Epidermal melanocyte (primary cell): ENCODE measurements around the gene CTBP2.

Experiments used
- DNase-seq: peaks from one replicate; pipeline ENCODE4 v3.0.0; 2011; ENCODE audit warnings: low spot score; ENCODE audit not compliant: insufficient read length

CTBP2 gene

DNA sequence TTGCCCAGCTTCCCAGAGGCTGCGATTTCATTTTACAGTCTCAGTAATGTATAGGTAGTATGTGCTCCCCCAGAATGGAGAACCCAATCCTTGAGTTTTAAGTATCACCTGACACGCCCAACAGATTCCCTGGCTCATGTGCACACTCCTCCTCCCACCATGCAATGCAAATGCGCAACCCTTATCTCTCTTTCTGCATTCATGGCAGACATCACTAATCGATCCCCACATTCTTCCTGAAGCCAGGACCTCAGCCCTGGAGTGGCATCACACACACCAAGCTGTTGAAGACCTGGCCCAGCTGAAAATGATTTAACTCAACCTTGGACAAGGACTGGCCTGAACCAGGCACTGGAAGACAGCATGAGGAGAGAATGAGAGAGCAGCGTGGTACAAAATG is 150.0 kb downstream of the CTBP2 start:
- DNase-seq = no peak

DNA sequence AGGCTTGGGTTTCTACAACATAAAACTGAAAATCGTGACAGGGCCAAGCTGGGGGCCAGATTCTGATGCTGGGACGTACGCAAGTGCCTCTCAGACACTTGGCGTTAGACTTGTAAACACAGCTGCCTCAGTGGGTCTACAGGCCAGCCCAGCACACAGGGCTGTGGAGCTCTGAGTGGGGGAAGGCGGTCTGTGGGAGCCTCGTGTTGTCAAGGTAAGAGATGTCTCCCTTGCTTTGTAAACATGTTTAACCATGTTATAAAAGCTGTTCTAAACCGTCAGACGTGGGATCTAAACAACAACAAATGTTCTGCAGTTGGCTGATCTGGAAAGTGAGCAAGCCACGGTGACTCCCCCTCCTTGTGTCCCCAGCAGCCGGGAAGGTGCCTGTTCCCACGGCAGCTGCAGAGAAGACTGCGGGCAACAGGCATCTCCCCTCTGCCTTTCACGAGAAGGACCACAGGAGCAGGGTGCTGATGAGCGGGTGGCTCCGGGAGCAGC is 150.7 kb downstream of the CTBP2 start:
- no peak for DNase-seq

DNA sequence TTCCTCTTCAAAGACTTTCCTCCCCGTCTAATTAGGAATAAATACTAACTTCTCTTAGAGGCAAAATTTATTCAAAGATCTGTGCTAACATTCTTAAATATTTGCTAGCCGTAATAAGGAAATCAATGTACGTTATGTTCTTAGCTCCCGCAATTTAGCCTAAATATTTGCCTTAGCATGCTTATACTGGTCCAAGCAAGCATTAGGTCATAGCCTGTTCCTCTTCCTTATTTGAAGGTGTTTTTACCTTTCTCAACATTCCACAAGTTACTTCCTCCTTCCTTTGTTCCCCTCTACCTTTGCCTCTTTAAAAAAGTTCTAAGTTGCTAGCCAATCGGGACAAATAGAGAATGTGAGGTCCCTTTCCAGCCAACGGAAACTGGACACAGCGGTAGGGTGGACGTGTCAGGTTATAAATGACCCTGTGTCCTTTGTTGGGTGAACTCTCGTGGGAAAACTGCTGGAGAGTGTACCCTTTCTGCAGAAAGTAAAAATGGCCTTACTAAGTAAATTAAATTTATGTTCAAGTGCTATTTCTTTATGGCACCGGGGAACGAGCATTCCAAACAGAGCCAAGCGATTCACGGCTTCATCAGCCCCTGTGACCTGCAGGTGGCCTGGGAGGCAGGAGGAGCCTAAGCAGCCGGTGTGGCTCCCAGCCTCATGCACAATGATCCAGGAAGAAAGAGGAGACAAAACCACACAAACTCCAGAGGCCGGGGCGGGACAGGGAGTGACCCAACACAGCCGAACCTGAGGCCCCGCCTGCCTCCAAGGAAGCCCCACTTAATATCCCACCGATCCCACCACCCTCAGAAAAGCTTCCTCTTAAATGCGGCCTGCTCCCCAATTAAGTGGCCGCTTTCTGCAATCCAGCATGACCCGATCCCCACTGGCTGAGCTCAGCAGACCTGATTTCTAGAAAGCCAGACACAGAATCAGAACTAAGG is 151.4 kb downstream of the CTBP2 start:
- DNase-seq = no peak

DNA sequence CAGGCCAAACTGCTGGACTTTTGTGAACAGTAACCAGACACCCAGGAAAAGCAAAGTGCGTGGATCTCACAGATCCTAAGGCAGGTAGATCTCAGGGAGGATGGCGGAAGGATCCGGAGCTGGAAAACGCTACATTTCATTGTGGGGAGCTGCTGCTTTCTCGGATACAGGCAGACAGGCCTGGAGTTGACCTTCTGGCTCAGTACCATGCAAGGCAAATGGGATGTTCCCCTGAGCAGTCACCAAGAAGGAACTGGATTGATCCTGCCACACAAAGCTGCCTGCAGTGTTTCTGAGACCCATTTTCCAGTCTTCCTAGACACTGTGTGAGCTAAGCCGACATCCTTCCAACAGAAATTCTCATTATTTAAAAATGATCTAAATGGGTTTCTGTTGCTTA is 152.9 kb downstream of the CTBP2 start:
- DNase-seq = no peak

DNA sequence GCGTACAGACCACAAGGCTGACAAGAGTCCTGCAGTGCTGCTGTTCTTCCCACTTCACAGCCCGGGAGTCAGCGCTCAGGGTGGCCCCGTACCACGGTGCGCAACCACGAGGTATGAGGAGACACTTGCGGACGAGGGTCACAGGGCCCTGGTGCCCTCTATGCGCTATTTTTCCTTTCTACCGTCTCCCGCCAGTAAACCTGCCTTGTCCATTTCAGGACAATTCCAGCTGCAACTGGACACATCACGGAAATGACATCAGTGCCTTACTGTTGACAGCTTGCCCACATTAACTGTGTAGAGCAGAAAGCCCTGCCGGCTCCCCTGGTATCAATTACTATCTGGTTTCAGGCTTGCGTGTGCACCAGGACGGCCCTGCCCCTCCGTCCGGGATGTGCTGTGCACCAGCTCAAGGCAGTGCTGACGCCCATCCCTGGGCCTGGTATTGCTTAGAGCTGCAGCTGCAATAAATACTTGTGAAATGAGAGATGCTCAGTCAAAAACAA is 153.4 kb downstream of the CTBP2 start:
- peak; percentile 83 for DNase-seq

DNA sequence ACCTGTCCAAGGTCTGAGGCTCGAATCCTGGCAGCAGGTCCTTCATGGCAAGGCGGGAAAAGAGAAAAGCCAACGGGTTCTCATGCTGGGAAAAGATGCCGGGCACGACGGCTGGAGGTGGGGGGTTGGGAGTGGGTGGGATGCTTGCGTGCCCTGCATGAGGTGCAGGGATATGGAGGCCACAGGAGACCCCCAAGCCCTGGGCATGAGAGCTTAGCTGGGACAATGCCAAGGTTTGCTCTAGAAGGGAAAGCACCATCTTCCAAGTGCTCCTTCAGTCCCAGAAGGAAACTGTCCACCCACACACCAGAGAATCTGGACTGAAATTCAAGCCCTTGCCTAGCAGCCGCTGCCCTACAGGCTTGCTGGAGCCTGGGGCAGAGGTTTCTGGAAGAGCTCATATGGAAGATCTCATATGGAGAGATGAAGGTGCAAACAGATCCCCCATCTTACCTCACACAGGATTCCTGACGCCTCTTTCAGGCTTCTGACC is 154.1 kb downstream of the CTBP2 start:
- no peak for DNase-seq

DNA sequence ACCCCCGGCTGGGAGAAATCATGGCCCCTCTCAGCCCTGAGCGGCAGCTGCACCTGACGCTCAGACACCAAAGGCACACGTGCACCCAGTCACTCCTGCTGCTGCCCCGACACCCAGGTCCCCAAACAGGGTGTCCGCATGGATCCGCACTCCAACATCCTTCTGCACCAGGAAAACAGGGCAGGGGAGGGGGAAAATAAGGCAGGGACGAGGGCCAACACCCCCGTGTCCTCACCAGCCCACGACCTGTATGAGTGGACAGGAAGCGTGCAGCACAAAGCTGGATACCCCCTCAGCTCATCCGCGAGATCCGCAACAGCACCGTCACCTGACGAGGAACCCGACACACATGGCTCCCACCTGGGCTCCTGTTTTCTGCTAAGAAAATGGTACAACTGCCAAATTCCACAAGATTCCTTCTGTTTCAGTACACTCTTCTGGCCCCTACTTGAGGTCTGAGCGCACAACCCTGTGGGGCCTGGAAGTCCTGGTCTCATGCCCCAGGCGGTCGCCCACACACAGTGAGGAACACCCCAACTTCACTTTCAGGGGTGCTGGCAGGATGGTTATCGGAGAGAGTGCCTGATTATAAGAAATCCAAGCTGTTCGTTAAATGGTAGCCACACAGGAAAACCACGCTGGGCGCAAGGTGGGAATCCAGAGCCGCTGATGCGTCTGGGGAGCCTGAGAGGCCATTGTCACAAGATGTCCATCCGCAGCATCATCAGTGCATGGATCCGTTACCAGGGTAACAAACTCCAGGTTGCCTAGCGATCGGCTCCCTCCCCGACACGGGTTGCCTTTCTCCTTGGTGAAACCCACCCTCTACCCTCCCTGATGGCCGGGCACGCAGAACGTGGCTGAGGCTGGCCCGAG is 154.8 kb downstream of the CTBP2 start:
- DNase-seq = no peak

DNA sequence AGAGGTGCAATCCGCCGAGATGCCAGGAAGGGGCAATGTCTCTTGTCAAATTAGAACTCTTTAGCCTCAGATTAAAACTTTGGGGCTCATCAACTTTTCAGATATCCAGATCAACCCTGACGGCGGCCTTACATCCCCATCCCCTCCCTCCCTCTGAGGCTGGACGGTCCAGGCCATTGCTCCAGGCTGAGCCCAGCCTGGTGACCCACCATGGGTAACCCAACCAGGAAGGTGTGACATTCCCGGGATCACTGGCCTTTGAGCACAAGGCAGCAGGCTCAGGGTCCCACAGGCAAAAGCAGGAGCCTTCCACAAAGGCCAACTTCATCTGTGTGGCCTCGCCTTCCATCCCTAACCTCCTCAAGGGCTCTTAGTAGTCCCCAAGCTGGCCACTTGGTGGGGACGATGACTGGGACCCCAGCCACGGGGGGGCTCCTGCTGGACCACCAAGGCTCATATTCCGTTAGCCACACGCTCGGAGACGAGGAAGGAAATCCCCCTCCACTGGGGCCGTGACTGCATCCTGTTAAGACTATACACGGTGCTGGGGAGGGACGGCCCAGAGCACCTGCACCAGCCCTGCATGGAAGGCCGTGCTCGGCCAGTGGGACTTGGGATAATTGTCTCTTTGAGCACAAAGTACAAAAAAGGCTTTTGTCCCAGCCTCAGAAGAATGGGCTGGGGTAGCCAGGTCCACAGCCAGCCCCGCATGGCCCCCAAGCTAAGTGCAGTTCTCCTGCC is 155.6 kb downstream of the CTBP2 start:
- no peak for DNase-seq

DNA sequence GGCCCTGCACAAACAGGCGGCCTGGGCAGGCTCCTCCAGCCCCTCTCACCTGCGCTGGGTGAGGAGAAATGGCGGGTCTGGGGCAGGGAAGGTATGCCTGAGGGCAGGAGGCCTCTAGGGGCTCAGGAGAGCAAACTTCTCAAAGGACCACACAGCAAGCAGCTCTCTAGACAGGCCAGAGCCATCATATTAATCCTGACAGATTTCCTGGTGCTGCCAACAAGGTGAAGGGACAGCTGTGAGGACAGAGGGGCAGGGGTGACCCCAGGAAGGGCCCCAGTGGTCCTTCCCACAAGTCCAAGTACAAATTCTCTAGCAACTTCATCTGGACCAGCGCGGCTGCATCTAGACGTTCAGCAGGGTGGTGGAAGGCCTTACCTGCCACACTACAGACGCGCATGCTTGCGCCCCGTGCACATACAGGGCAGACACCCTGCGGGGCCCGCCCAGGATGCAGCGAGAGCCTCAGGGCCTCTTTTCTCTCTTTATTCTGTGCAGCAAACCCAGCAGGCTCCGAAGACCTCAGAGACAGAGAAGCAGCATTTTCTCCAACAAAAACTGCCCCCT is 156.4 kb downstream of the CTBP2 start:
- no peak for DNase-seq

DNA sequence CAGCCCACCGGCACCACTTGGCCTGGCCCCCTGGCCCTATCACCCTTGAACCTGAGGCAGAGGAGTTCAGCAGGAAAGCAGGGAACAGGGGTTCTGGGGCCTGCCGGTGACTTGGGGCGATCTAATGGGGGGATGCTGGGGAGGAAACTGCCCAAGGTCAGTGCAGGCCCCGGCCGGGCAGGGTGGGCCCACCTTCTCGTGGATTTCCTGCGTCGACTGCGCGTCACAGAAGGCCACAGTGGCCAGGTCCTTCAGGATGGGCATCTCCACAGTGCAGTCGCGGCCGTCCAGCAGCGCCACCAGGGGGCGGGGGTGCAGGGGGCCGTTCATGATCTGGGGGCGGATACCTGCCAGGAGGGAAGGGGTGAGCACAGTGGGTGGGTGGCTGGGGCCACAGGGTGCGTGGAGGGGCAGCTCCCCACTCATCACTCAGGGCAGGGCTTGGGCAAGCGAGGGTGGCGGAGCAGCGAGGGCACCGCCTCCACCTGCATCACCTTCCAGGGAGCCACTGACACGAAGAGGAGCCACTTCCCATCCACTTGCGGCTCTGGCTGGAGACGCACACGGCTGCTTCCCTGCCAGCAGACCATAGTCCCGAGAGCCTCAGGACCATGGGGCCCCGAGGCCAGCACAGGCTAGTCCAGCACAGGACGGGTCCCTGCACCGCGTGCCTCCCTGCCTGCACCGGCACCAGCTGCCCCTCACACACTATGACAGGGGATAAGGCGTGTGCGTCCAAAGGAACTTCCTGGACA is 157.0 kb downstream of the CTBP2 start:
- DNase-seq = no peak

DNA sequence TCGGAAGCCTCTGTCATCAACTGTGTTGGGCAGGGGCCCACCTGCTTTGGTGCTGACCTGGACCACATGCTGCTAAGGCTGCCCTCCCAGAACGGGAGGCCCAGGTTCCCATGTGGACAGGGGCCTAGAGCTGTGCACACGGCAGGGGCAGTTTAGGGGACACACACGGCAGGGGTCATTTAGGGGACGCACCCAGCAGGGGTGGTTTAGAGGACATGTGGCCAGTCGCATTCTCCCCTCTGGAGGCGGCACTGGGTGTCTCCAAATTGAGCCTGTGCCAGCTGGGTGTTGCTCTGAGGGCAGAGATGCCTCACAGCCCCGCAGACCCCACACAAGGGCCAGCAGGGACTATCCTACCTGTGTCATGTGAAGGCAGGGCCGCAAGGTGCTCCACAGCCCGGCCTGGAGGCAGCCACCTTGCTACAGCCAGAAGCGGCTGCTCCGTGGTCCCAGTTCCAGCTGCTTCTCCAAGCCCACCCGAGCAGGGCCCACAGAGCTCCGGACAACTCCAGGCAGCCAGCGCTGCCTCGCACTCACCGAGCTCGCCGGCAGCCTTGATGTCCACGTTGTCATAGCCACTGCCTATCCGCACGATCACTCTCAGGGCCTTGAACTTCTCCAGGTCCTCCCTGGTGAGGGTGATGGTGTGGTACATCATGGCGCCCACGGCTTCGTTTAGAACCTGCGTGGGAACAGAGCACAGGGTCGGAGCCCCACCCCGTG is 157.8 kb downstream of the CTBP2 start:
- no peak for DNase-seq

DNA sequence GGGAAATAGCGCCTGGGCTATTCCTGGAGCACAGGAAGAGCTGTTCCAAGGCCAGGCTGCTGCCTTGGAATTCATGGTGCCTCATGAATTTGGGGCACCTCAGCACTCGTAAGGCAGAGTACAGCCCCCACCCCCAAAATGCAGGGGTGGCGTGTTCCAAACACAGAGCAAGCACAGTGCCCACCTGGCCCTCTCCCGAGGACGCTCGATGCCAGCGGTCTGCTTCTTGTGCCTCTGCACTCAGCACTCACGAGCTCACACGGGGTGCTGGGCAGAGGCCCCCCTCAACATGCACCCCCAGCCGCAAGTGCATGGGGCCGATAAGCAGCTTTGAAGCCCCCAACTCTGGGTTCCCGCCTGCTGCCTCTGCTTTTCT is 158.3 kb downstream of the CTBP2 start:
- no peak for DNase-seq

DNA sequence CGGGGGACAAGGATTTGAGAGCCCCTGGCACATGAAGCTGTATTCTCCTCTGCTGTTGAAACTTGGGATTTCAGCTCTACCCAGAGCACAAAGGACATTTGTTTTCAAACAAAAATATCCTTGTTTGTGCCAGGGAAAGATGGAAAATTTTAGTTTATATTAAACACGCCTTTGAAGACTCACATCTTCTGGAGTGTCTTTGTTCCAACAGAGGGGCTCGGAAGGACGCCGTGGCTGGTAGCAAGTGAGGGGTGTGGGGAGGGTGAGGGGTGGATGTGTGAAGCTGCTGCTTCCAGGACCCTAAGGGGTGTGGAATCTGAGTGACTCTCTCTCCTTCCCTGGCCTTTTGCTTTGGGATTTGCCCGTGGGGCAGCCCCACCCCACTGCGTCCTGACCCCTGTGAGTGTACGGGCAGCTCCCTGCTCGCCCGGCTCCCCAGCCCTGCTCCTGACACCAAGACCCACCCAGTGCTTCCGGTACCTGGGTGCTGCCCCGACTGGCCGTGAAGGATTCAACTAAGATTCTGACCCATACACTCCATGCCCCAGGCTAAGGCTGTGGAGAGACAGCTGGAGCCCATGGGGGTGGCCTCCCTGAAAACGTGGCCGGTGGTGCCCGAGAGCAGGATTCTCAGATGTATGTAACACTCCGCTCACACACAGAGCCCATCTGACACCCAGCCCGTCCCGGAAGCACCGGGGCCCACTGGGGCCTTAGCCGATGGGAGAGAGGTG is 158.9 kb downstream of the CTBP2 start:
- peak; percentile 64 for DNase-seq

DNA sequence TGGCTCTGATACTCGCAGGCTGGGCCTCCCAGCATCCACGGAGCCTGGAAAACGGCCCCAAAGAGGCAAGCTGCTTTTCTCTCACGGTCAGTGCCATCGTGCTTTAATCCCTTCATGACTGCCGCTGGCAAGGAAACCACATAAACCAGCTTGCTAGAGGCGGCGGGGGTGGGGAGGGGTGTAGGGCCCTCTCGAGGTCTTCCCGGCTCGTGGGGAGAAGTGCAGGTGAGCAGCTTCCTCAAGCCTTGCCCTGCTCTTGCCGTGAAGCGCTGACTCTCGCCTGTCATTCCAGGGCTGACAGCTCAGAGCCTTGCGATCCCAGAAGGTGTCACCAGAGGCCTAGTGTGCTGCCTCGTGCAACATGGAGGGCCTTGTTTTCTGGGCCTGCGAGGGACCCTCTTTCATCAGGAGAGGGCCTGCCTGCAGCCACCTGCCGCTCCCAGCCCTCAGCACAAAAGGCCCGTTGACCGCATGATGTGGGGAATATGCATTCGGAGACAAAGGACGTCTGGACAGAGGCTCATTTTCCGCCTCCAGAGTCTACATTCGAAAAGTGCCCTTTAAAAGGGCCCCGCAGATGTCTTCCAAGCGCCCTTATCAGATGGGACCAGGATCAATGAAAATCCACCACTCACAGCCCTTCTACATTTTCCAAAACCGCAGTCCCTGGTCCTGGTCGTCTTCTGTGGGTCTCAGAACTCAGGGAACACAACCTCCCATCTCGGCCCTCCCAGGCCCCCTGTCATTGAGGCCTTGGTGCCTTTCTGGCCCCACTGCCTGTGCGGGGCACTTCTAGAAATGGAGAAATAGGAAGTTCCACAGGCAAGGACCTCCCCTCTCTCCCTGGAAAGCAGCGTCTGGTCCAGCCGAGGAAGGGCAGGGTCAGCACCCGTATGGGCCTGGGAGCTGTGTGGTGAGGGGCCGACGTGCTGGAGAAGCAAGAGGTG is 159.7 kb downstream of the CTBP2 start:
- DNase-seq = no peak

DNA sequence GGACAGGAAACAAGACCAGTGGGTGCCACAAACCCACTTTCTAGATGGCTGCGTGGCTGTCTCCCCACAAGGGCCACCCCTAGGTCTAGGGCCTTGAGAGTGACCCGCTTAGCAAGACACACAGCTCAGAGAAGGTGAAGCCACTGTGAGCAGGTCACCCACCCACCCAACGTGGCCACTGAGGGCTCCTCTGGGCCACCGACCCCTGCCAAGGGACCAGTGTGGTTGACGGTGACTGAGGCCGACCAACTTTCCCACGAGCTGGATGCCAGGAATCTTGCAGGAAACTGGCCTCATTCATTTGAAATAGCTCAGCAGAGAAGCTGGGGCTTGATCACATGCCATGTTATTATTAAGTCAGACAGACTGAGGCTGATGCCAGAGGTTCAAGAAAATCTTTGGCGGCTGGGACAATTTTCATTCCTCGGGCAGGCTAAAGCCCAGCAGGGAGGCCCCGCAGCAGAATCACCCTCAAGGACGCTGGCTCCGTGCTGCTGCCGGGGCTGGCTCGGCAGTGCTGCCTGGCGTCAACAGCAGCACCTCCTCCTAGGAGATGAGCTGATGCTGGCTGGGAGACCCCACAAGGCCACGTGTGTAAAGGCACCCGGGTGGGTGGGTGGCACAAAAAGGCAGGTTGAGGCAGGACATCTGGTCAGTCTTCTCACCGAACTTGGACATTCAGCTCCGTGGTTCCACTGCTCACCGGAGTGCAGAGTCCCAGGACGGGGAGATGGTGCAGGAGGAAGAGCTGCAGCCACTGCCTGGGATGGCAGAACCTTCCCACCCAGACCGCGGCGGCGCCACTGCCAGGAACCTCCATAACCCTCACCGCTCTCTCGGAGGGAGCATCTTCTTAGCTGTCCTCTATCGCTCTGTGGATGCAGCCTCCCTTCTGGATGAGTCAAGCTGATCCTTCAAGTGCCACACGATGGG is 160.7 kb downstream of the CTBP2 start:
- peak; percentile 49 for DNase-seq

DNA sequence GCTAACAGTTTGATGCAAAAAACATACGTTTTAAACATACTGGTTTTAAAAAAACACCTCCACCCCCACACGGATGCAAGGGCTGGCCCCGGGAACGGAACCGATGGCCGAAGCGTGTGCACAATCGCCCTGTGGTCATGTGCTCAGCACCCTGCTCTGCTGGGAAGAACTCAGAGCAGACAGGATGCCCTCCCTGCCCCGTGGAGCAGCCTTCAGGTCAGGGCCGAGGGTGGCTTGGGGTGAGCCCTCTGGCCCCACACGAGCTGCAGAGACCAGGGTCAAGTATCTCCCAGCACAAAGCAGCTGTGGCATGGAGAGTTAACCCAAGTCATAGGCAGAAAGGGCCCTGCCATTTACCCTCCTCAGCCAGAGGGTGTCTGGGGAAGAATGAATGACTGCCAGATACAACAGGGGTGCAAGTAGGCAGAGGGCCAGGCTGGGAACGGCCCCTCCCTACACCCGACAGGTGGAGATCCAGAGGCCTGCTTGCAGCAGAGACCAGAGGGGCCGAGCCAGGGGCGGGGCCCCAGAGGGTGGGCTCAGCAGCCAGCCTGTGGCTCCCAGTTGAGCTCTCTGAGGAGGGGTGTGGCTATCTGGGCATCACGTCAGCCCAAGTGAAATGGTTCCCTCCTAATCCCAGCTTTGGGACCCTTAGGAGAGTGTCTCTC is 161.6 kb downstream of the CTBP2 start:
- DNase-seq = no peak
